Lung (tissue), 12 donors: ENCODE measurements around the gene NEURL4. TPM values are rescaled to one million over a fixed set of nuclear protein-coding genes. Genes with fewer than 3 reads are reported as not detected.

ENCODE experiments used
- ATAC-seq: fragments of 200-7000 bp; cut with Tn5 transposase; one replicate; pipeline ENCODE4 v1.9.1; 2020; ENCODE audit warnings: moderate number of reproducible peaks; ENCODE audit not compliant: insufficient read depth, low FRiP score
- DNase-seq, 3 donors: peaks; one replicate each; pipeline ENCODE4 v3.0.0-alpha.2; 2013 to 2017
- H3K27ac ChIP-seq, 2 donors: one replicate each; pipeline ENCODE4 v1.5.1; 2013; ENCODE audit warnings: mild to moderate bottlenecking in 2 of 2, moderate library complexity in 2 of 2, control low read depth in 1 of 2, inconsistent platforms in 1 of 2, low read depth in 1 of 2, low read length in 1 of 2
- H3K27me3 ChIP-seq, 3 donors: one replicate each; pipeline ENCODE4 v1.5.1; 2013; ENCODE audit warnings: low read length in 2 of 3; ENCODE audit not compliant: control insufficient read depth in 3 of 3, insufficient read depth in 3 of 3
- H3K36me3 ChIP-seq, 4 donors: one replicate each; pipeline ENCODE4 v1.5.1; 2013; ENCODE audit warnings: low read length in 4 of 4, mild to moderate bottlenecking in 1 of 4, moderate library complexity in 1 of 4; ENCODE audit not compliant: control insufficient read depth in 4 of 4, insufficient read depth in 4 of 4
- H3K4me1 ChIP-seq, 5 donors: one replicate each; pipeline ENCODE4 v1.5.1; 2013; ENCODE audit warnings: low read length in 5 of 5, mild to moderate bottlenecking in 2 of 5, moderate library complexity in 1 of 5; ENCODE audit not compliant: control insufficient read depth in 5 of 5, insufficient read depth in 5 of 5
- H3K4me3 ChIP-seq: one replicate; pipeline ENCODE4 v1.5.1; 2013; ENCODE audit warnings: mild to moderate bottlenecking, control low read depth, moderate library complexity
- H3K9ac ChIP-seq, 2 donors: one replicate each; pipeline ENCODE4 v1.5.1; 2013; ENCODE audit warnings: low read length in 2 of 2, control low read depth in 1 of 2; ENCODE audit not compliant: insufficient read depth in 1 of 2
- H3K9me3 ChIP-seq, 4 donors: one replicate each; pipeline ENCODE4 v1.5.1; 2013; ENCODE audit warnings: low read length in 3 of 4, mild to moderate bottlenecking in 1 of 4, moderate library complexity in 1 of 4; ENCODE audit not compliant: control insufficient read depth in 4 of 4, insufficient read depth in 3 of 4
- WGBS, 2 donors: extraction: QIAGEN DNeasy Blood & Tissue Kit; methylation state at CpG; one replicate each; pipeline ENCODE4 v1.1.7; 2013; 5-methylcytosine and 5-hydroxymethylcytosine counted together
- polyA plus RNA-seq, 2 donors: library from polyadenylated mRNA; stranded (reverse); fragments of 200-250 nt; gene quantifications; one replicate each; pipeline ENCODE4 v1.2.1, GENCODE V29; 2013
- total RNA-seq, 2 donors: library from RNA; depleted of rRNA in 1 of 2; stranded (reverse); fragments of >200 nt in 1 of 2; gene quantifications; one replicate each; pipeline ENCODE4 v1.2.1, GENCODE V29; 2014 to 2021
- TF ChIP-seq, protein P1 (sequence below): IDR thresholded peaks from 2 replicates; pipeline ENCODE4 v1.5.1; 2012; ENCODE audit warnings: mild to moderate bottlenecking; ENCODE audit errors: control extremely low read depth, extremely low read depth
- donor health status: control.
- donor health status: control.
- donor health status: Bipolar disorder and iron deficiency.
- donor health status: healthy.
- donor health status: DM: yes; HTN: yes; CAD: no.

The NEURL4 gene
- total and polyA plus RNA-seq, 4 donors: 17.3 to 33.9 (median 24.3) TPM

DNA sequence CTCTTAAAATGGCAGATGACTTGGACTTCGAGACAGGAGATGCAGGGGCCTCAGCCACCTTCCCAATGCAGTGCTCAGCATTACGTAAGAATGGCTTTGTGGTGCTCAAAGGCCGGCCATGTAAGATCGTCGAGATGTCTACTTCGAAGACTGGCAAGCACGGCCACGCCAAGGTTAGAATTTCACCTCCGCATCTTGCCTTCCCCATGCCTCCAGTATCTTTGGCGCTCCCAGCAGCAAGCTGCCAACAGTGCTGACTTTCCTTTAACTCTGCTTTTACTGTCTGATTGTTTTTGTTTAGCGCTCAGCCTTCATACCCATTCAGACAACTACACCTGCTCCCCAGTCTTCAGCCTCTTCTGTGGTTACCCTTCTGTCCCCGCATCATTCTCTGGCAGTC lies 19.5 kb downstream of the NEURL4 start:
- peak overlapping the region in 1 of 2 donors; percentile 18 for H3K27ac ChIP-seq
- H3K4me1 ChIP-seq: peaks cover 6 to 23% (median 14%) of the 10 kb centered on the region in 5 donors
- H3K27me3 ChIP-seq: no peaks in the 10 kb centered on the region
- peaks cover 0 to 2% (median 0%) of the 10 kb centered on the region in 4 donors for H3K9me3 ChIP-seq
- H3K4me3 ChIP-seq: no peak overlapping the region
- TF ChIP-seq, protein P1, sequence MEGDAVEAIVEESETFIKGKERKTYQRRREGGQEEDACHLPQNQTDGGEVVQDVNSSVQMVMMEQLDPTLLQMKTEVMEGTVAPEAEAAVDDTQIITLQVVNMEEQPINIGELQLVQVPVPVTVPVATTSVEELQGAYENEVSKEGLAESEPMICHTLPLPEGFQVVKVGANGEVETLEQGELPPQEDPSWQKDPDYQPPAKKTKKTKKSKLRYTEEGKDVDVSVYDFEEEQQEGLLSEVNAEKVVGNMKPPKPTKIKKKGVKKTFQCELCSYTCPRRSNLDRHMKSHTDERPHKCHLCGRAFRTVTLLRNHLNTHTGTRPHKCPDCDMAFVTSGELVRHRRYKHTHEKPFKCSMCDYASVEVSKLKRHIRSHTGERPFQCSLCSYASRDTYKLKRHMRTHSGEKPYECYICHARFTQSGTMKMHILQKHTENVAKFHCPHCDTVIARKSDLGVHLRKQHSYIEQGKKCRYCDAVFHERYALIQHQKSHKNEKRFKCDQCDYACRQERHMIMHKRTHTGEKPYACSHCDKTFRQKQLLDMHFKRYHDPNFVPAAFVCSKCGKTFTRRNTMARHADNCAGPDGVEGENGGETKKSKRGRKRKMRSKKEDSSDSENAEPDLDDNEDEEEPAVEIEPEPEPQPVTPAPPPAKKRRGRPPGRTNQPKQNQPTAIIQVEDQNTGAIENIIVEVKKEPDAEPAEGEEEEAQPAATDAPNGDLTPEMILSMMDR: no peak
- 77 to 84% methylated on average over 12 of the region's 12 CpGs for WGBS, 2 donors
- H3K36me3 ChIP-seq: peaks cover 17 to 39% (median 33%) of the 10 kb centered on the region in 4 donors
- no peak overlapping the region for H3K9ac ChIP-seq
- ATAC-seq (no peak), DNase-seq (no peak)

DNA sequence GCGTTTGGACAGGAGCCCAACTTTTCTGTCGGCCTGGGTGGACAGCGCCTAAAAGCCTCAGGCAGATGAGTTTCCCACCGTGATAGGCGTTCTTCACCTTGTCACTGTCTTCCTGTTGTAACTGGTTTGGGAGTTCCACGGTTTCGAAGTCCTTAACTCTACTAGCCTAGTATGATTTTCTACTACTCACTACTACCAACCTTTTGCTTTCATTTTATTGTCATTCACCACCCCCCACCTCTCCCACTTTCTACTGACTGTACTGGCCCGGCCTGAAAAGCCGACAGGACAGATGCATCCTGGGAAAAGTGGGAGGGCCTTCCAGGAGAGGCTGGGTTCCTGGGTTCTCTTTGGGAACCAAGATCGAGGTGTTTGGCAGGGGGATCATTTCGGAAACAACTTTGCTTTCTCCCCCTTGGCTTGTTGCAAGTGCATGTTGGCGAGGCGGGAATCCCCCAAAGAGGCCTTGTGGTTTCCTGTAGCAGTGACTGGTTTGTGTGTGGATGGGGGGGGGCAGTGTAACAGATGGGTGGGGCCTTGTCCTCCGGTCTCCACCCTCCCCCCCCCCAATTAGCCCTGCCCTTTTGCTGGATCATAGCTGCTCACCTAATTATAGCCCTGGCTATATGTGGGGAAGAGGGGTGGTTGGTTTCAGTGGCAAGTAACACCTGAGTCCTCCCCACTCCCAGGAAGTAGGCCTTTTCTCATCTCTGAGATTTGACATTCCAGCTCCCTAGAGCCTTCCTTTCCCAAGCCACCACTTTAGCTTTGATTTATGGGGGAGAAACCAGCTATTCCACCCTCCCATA lies 20.3 kb downstream of the NEURL4 start:
- Histone ChIP-seq H3K9ac (peak overlapping the region; percentile 51 to 73), H3K4me3 (peak overlapping the region; percentile 89), H3K27ac (peak overlapping the region; percentile 84 to 99), H3K9me3 (peaks cover 0 to 2% (median 0%) of the 10 kb centered on the region in 4 donors), H3K4me1 (peaks cover 0 to 17% (median 11%) of the 10 kb centered on the region in 5 donors), H3K27me3 (no peaks in the 10 kb centered on the region), H3K36me3 (peaks cover 17 to 36% (median 32%) of the 10 kb centered on the region in 4 donors)
- 0% methylated on average over 14 of the region's 14 CpGs for WGBS, 2 donors
- DNase-seq (peak; percentile 69 to 72 (median 70)), ATAC-seq (peak; percentile 34)
- TF ChIP-seq, protein P1: no peak

DNA sequence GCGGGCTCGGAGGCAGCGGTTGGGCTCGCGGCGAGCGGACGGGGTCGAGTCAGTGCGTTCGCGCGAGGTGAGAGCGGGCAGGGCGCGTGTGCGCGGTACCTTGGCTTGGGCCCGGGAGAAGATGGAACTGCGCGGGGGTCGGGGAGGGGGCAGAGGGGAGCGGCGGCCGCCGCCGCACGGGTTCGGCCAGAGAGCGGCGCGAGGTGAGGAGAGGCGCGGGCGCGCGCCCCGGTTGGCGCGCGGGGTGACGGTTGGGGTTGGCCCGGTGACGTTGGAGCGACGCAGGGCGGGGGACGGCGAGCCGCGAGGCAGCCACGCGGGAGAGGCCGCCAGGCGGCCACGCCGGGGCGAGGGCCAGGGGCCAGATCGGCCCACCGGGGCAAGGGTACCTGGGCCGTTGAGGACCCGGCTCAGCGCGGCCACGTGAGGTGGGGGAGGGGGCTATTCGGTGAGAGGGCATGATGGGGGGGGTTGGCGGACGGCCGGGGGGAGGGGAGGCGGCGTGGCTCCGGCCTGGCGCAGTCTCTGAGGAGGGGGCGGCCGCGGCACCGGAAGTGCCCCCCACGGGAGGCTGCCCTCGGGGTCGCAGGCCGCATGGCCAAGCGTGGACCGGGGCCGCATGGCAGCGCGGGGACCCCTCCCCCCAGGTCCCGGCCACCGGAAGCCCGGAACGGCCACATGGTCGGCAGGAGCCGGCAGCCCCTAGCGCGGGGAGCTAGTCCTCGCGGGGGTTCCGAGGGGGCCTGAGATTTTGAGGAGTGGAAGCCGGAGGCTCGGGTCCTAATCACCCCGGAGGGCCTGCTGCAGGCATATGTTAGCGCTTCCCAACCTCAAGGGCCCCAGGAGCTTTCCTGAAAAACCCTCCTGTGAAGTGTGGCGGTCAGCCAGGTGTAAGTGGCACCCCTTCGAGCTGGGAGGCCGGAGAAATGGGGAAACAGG lies 21.2 kb downstream of the NEURL4 start:
- no peaks in the 10 kb centered on the region for H3K27me3 ChIP-seq
- DNase-seq: peak in 2 of 3 donors; percentile 29 to 42
- peaks cover 0 to 2% (median 0%) of the 10 kb centered on the region in 4 donors for H3K9me3 ChIP-seq
- H3K36me3 ChIP-seq: peaks cover 17 to 27% (median 25%) of the 10 kb centered on the region in 4 donors
- H3K9ac ChIP-seq: peak overlapping the region; percentile 51 to 73
- ATAC-seq: peak; percentile 49
- peak overlapping the region; percentile 89 for H3K4me3 ChIP-seq
- TF ChIP-seq, protein P1: no peak
- WGBS, 2 donors: 0 to 1% methylated on average over 53 to 104 of the region's 104 CpGs
- peak overlapping the region; percentile 84 to 99 for H3K27ac ChIP-seq
- H3K4me1 ChIP-seq: peaks cover 0 to 17% (median 8%) of the 10 kb centered on the region in 5 donors
